GM12891 (cell line): ENCODE results near the gene GLS.
"Not testable (repeated sequence)": the region's sequence is repeated elsewhere in the genome, so short reads cannot be mapped to it uniquely, and the experiment has no call there.

Experiments used
- DNase-seq: peaks from one replicate; pipeline ENCODE4 v3.0.0; 2011; ENCODE audit warnings: low spot score; ENCODE audit not compliant: insufficient read length
- FAIRE-seq: peaks from 2 replicates; lab custom pipeline; 2011; peaks lifted over from hg19 to GRCh38; lab: Jason Lieb, UNC
- PAX5 ChIP-seq: IDR thresholded peaks from 2 replicates; pipeline ENCODE4 v1.6.1; 2011; ENCODE audit warnings: low read length, moderate library complexity, mild to moderate bottlenecking; ENCODE audit not compliant: insufficient read depth, severe bottlenecking
- POLR2A ChIP-seq: IDR thresholded peaks from 2 replicates; pipeline ENCODE4 v1.6.1; 2011; ENCODE audit warnings: low read depth, low read length, control low read depth
- POLR2AphosphoS5 ChIP-seq: IDR thresholded peaks from 2 replicates; pipeline ENCODE4 v1.6.1; 2011; ENCODE audit warnings: low read depth, low read length, control low read depth
- POU2F2 ChIP-seq: IDR thresholded peaks from 2 replicates; pipeline ENCODE4 v1.6.1; 2011; ENCODE audit warnings: low read depth, mild to moderate bottlenecking, control low read depth, low read length, moderate library complexity
- SPI1 ChIP-seq: IDR thresholded peaks from 2 replicates; pipeline ENCODE4 v1.6.1; 2011; ENCODE audit warnings: low read depth, low read length, control low read depth
- TAF1 ChIP-seq: IDR thresholded peaks from 2 replicates; pipeline ENCODE4 v1.6.1; 2011; ENCODE audit warnings: low read depth, low read length, control low read depth

GLS gene

GRCh38 chr2:190842606-190843104 lies 38.0 kb upstream of the GLS start:
- TF ChIP-seq POLR2AphosphoS5 (no peak), TAF1 (no peak), PAX5 (no peak), POLR2A (no peak), POU2F2 (no peak), SPI1 (no peak)
- FAIRE-seq (no peak), DNase-seq (no peak)

- FAIRE-seq (peak; percentile 83), DNase-seq (no peak)
- TF ChIP-seq POU2F2 (no peak), POLR2AphosphoS5 (no peak), POLR2A (no peak), PAX5 (no peak), SPI1 (peak; percentile 74), TAF1 (no peak)
Observed at GRCh38 chr2:190843890-190844699, 36.5 kb upstream of the GLS start.

- TF ChIP-seq POLR2A (no peak), POU2F2 (no peak), SPI1 (no peak), PAX5 (no peak), POLR2AphosphoS5 (no peak), TAF1 (no peak)
- DNase-seq (no peak), FAIRE-seq (no peak)
Observed at GRCh38 chr2:190844700-190845401, 35.8 kb upstream of the GLS start.

GRCh38 chr2:190846746-190847145 lies 33.9 kb upstream of the GLS start:
- DNase-seq (no peak), FAIRE-seq (no peak)

GRCh38 chr2:190847504-190848081 lies 33.0 kb upstream of the GLS start:
- TF ChIP-seq PAX5, result no peak
- TF ChIP-seq POLR2A, result no peak
- no peak for TF ChIP-seq TAF1
- no peak for TF ChIP-seq SPI1
- no peak for FAIRE-seq
- DNase-seq, result no peak

More at GRCh38 chr2:190846746-190847145, 33.9 kb upstream of the GLS start:
- no peak for TF ChIP-seq POLR2A
- no peak for TF ChIP-seq SPI1
- TF ChIP-seq PAX5, result no peak
- TF ChIP-seq POU2F2, result no peak
- no peak for TF ChIP-seq TAF1
- TF ChIP-seq POLR2AphosphoS5, result no peak

- DNase-seq (no peak), FAIRE-seq (no peak)
- no peak for TF ChIP-seq PAX5
- no peak for TF ChIP-seq TAF1
- TF ChIP-seq POLR2A, result no peak
- no peak for TF ChIP-seq POU2F2
- no peak for TF ChIP-seq SPI1
- no peak for TF ChIP-seq POLR2AphosphoS5
Observed at GRCh38 chr2:190849774-190850173, 30.8 kb upstream of the GLS start.

GRCh38 chr2:190853022-190853421 lies 27.6 kb upstream of the GLS start:
- DNase-seq, FAIRE-seq: not testable (repeated sequence)

- no peak for TF ChIP-seq POLR2A
- TF ChIP-seq SPI1, result peak; percentile 88
- DNase-seq, result peak; percentile 11
- FAIRE-seq, result no peak
Observed at GRCh38 chr2:190853531-190854383, 26.9 kb upstream of the GLS start.

- no peak for TF ChIP-seq POLR2A
- TF ChIP-seq PAX5, result no peak
- TF ChIP-seq SPI1, result no peak
- no peak for TF ChIP-seq POU2F2
- TF ChIP-seq POLR2AphosphoS5, result no peak
- no peak for TF ChIP-seq TAF1
- no peak for FAIRE-seq
- DNase-seq, result no peak
Observed at GRCh38 chr2:190854726-190855125, 25.9 kb upstream of the GLS start.
